ENCODE measurements around the gene PCTP. TPM values are rescaled to one million over a fixed set of nuclear protein-coding genes. Genes with fewer than 3 reads are reported as not detected.

PCTP gene
- total and polyA plus RNA-seq, 2 of the 4 experiments (the other 2 are of a cell fraction) = 11.6 to 12.9 TPM

GRCh38 chr17:55726440-55726839 is 24.4 kb upstream of the PCTP start:
- no peaks in the 10 kb centered on the region for H4K20me1 ChIP-seq (ENCODE audit: insufficient read depth, low read length)
- WGBS, 2 experiments (ENCODE audit: extremely low coverage in 2 of 2, insufficient read length in 1 of 2) = no CpG with 5 or more reads among the region's 2 CpGs
- dilution Hi-C loops (cut with HindIII; ENCODE audit: low sequenced_read_pairs, unreplicated experiment) (no loop called here), in situ Hi-C loops (cut with MboI; ENCODE audit: low sequenced_read_pairs) (no loop called here), intact Hi-C loops (cut with micrococcal nuclease) (no loop called here)
- H2BK5ac ChIP-seq (ENCODE audit: low read depth, low read length, poor library complexity, severe bottlenecking) = no peak overlapping the region
- no peak overlapping the region; the same call in 1 of the 2 replicates for H3K4me2 ChIP-seq (ENCODE audit: low read depth, low read length)
- H2AK9ac ChIP-seq (replicated peaks; ENCODE audit: low read depth, low read length, poor library complexity) = no peak overlapping the region
- ATAC-seq (ENCODE audit: low read depth) = peak; percentile 40
- H2AK5ac ChIP-seq (ENCODE audit: low read depth, low read length) = no peak overlapping the region
- no peaks in the 10 kb centered on the region for H3K9me3 ChIP-seq (ENCODE audit: control insufficient read depth, insufficient read depth, low read length)
- H3K4me3 ChIP-seq (ENCODE audit: insufficient read depth, low read depth, low read length) = no peak overlapping the region
- DNase-seq = peak; percentile 91
- H3K79me1 ChIP-seq (ENCODE audit: low read depth in 1 of 2, low read length in 2 of 2) = no peaks in the 10 kb centered on the region
- H3K4ac ChIP-seq (ENCODE audit: low read depth, low read length) = no peak overlapping the region
- ChIA-PET POLR2A (ENCODE audit: unreplicated experiment) (no interaction called here), CTCF (interaction anchor here (0.9 kb wide), 1 partner anchor 626 kb away, joined by 3 read pairs; no protein-coding TSS in a partner anchor)
- H3K56ac ChIP-seq (ENCODE audit: extremely low read depth, insufficient read depth, low read length) = no peak overlapping the region
- no peak overlapping the region for H4K8ac ChIP-seq (ENCODE audit: low read depth in 2 of 2, low read length in 2 of 2)
- H2BK120ac ChIP-seq (ENCODE audit: low read depth, low read length) = no peak overlapping the region
- no peak overlapping the region for H2BK20ac ChIP-seq (ENCODE audit: low read depth, low read length)
- H4K91ac ChIP-seq (ENCODE audit: insufficient read depth, low read depth, low read length) = no peak overlapping the region
- H3K4me1 ChIP-seq (ENCODE audit: control insufficient read depth, insufficient read depth, low read length) = peaks cover 9% of the 10 kb centered on the region
- H3K9ac ChIP-seq (ENCODE audit: low read depth, low read length) = no peak overlapping the region
- H4K5ac ChIP-seq (ENCODE audit: low read depth, low read length) = no peak overlapping the region
- H3K18ac ChIP-seq (ENCODE audit: low read depth, low read length) = no peak overlapping the region; the same call in 1 of the 2 replicates
- no peak overlapping the region for H3K27ac ChIP-seq (ENCODE audit: insufficient read depth, low read length)
- BruUV-seq (replicated peaks) = no TSS peak
- H3K23ac ChIP-seq (ENCODE audit: low read depth, low read length) = no peak overlapping the region
- no peaks in the 10 kb centered on the region for H3K36me3 ChIP-seq (ENCODE audit: control insufficient read depth, insufficient read depth, low read length)
- H3K9me1 ChIP-seq (ENCODE audit: insufficient read depth, low read length) = peaks cover 5% of the 10 kb centered on the region; the same call in 1 of the 2 replicates
- H3K27me3 ChIP-seq (ENCODE audit: control insufficient read depth, insufficient read depth, low read length) = peaks cover 1% of the 10 kb centered on the region; the same call in 1 of the 2 replicates
- H3K14ac ChIP-seq (replicated peaks; ENCODE audit: low read depth, low read length) = no peak overlapping the region
- no peak overlapping the region for H2AFZ ChIP-seq (replicated peaks; ENCODE audit: low read length, poor library complexity)
- H2BK15ac ChIP-seq (ENCODE audit: low read depth, low read length) = no peak overlapping the region
- TF ChIP-seq BHLHE40 (IDR thresholded peaks at IDR 0.05; ENCODE audit: low read depth, low read length) (no peak), NFE2L2 (IDR thresholded peaks at IDR 0.05; ENCODE audit: low read depth, low read length) (no peak)

Measured in IMR-90 (cell line).